Fibroblast of upper back skin (primary cell): Measurements from ENCODE around the gene TSPAN32.
"Not testable (repeated sequence)": the region's sequence is repeated elsewhere in the genome, so short reads cannot be mapped to it uniquely, and the experiment has no call there.

Experiments used
- DNase-seq: peaks from one replicate; pipeline ENCODE4 v3.0.0-alpha.2; 2013

Gene TSPAN32

DNA sequence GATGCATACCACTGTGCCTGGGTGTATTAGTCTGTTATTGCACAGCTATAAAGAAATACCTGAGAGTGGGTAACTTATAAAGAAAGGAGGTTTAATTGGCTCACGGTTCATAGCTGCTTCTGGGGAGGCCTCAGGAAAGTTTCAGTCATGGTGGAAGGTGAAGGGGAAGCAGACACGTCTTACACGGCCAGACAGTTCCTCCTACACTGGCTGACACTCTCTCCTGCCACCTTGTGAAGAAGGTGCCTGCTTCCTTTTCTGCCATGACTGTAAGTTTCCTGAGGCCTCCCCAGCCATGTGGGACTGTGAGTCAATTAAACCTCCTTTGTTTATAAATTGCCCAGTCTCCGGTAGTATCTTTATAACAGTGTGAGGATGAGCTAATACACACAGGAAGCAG is 41.7 kb downstream of the TSPAN32 start:
- DNase-seq, result no peak

DNA sequence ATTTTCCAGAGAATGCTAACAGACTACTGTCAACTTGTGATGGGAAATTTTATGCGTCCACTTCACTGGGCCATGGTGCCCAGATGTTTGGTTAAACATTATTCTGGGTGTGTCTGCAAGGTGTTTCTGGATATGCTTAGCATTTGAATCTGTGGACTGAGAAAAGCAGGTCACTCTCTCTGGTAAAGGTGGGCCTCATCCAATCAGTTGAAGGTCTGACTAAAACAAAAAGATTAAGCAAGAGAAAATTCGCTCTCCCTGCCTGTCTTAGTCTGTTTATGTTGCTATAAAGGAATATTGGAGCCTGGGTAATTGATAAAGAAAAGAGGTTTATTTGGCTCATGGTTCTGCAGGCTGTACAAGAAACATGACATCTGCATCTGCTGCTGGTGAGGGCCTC is 43.2 kb downstream of the TSPAN32 start:
- no peak for DNase-seq

DNA sequence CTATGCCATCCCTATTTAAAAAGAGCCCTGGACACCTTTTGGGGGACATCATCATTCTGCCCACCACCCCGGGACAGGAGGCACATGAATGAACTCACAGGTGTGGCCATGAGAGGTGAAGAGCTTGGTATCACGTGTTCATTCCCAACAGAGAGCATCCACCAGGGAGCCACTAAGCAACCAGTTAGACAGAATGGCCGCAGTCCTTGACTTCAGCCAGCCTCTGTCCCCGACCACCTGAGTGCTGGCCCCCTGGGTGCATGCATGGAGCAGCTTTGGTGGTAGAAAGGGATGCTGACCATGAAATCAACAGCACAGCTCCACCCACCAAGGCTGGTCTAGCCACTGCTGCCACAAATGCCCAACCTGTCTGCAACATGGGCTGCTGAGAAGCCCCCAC is 44.2 kb downstream of the TSPAN32 start:
- DNase-seq, result no peak

DNA sequence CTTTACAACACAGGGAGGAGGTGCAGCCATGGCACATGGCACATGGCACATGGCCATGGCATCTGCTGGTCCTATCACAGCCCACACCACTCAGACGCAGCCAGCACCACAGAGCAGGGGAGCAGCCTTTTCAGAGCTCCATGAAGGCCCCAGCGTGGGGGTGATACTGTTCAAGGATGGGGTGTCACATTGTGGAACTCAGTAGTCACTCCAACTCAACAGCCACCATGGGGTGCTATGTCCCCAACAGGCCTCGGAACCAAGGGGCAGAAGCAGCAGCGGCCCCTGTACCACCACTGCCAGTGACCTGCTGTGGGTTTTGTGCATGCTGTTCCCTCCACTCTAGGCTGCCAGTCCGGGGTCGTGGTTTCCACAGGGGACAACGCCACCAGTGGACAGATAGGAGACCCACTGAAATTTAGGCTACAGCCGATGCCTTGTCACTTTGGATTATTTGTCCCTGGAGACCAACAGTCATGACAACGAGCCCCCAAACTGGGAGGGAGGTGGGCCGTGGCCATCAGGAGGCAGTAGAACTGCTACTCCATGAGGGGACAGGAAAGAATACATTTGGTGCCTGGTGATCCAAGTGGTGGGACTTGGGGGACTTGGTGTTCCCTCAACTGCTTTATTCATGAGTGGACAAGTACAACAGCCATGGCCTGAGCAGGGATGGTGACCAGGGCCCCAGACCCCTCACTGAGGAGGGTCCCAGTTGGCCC is 44.9 kb downstream of the TSPAN32 start:
- no peak for DNase-seq

DNA sequence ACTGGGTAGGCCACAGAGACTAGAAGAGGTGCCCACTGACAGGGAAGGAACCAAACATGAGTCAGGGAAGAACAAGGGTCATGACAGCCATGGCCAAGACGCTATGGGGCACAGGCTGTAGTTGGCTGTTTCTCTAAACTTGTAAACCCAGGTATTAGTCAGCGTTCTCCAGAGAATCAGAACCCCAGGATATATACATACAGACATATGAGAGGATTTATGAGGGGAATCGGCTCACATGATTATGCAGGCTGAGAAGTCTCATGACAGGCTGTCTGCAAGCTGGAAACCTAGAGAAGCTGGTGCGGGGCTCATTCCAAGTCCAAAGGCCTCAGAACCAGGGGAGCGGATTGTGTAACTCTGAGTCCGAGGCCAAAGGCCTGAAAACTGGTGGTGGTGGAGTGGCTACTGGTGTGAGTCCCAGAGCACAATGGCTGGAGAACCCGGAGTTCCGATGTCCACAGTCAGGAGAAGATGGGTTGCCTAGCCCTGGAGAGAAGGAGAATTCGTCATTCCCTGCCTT is 45.6 kb downstream of the TSPAN32 start:
- no peak for DNase-seq

DNA sequence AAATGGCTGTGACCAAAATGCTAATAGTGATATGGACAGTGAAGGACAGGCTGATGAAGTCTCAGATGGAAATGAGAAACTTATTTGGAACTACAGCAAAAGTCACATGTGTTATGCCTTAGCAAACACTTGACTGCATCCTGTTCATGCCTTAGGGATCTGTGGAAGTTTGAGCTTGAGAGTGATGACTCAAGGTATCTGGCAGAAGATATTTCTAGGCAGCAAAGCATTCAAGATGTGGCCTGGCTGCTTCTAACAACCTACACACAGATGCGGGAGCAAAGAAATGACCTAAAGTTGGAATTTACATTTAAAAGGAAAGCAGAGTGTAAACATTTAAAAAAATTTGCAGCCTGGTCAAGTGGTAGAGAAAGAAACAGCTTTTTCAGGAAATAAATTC is 47.2 kb downstream of the TSPAN32 start:
- DNase-seq, result peak; percentile 19

DNA sequence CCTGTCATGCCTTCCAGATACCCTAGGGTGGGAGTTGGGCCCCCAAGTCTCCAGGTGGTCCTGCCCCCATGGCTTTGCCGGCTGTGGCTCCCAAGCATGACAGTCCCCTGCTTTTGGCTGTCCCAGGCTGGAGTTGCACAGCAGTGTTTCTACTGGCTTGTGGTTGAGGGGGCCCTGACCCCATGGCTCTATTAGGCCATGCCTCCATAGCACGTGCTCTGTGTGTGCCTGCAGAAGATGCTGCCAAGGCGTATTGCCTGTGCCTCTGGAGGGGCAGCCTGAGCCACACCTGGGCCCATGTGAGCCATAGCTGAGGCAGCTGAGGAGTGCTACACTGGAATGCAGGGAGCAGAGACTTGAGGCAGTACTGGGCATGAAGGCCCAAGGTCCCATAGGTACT is 49.9 kb downstream of the TSPAN32 start:
- DNase-seq, result no peak

DNA sequence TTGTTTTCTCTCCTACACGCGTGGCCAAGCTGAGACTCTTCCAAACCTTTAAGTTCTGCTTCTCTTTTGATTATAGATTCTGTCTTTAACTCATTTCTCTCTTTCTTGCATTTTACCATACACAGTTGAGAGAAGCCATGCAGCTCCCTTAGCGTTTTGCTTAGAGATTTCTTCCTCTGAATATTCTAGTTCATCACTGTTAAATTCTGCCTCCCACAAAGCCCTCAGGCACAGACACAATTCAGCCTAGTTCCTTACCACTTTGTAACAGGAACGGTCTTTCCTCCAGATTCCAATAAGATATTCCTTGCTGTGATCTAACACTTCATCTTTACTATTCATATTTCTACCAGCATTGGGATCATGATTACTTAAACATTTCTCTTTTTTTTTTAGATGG is 50.6 kb downstream of the TSPAN32 start:
- no peak for DNase-seq

DNA sequence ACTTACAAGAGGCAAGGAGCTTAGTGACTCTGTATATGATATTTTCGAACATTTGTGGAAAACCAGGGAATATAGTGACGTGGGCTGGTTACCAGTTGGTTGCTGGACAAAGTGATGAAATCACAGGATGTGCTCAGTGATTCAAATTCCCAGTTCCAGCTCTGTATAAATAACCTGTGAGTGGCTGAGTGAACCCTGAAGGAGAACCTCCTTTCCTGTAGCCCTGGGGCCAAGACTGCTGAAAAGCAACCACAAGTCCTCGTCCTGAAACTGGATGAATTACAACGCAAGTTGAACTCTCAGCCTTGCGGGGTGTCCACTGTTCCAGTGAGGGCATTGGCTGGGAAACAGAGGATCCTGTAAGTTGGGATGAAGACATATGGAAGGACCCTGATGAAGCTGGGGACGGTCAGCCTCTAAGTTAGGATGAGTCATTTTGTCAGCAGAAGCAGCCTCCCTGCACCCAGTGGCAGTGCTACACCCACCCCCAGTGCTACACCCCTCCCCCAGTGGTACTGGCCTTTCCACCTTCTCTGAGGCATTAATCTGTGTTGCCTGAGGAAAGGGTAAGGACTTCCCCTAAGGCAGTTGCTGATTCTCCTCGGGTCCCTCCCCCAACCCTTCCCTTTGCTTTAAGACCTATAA is 53.3 kb downstream of the TSPAN32 start:
- peak; percentile 18 for DNase-seq

DNA sequence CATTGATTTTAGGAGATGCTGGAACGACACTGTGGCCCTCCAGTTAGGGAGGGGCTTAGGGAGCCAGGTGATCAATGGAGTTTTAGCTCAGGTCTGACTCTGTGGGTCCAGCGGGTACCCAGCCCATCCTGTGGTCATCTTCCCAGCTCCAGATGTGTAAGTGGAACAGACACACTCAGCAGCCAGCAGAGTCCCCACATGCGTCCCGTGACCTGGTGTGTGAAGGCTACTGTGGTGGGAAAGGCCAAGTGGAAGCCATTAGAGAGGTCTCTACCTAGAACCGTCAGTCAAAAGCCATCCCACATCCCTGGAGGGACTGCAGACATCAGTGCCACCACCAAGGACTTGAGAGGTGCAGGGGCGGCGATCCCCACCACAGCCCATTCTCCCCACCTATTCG is 55.4 kb downstream of the TSPAN32 start:
- no peak for DNase-seq

DNA sequence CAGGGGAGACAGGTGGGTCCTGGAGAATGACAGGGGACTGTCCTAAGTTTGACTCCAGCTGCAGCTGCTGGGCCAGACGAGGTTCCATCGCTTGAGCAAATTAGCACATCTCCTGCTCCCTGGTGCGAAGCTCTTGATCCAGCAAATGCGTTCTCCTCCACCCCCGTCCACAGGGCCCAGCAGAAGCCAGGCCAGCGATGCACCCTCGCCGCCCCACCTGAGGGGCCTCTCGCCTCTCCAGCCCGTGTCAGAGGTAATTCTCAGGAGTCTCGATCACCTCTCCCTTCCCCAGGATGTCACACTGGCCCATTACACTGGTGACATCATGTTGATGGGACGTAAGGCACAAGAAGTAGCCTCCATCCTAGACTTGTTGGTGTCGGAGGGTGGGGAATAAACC is 55.8 kb downstream of the TSPAN32 start:
- DNase-seq, result not testable (repeated sequence)

DNA sequence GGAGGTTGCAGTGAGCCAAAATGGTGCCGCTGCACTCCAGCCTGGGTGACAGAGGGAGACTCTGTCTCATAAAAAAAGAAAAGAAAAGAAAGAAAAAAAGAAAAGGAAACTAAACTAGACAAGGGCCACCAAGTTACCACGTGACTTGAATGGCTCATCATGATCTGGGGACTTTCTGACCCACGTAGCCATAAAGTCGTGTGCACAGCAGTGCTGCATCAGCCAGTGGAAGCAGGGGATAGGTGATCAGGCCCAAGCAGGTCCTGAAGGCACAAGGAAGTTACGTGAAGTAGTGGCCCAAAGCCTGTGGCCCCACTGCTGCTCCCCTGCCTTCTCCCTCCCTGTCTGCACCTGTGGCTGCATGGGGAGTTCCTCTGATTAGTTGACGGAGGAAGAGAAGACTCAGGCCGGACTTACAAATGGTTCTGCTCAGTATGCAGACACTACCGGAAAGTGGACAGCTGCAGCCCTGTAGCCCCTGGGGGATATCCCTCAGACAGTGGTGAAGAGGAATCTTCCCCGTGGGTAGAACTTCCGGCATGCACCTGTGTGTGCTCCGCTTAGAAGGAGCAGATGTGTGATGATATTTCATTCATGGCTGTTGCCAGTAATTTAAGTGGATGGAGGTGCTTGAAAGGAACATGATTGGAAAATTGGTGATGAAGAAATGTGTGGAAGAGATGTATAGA is 57.1 kb downstream of the TSPAN32 start:
- DNase-seq, result no peak

DNA sequence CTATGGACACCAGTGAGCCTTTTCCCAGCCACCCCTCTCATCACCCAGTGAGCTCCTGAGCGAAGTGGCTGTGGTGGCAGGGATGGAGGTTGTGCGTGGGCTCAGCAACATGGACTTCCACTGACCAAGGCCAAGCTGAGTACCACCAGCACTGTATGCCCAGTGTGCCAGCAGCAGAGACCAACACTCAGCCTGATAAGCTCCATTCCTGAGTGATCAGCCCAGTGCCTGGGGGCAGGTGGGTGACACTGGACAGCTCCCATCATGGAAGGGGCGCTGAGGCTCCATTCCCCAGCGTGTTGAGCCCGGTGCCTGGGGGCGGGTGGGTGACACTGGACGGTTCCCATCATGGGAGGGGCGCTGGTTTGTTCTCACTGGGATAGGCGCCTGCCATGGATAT is 57.7 kb downstream of the TSPAN32 start:
- no peak for DNase-seq

DNA sequence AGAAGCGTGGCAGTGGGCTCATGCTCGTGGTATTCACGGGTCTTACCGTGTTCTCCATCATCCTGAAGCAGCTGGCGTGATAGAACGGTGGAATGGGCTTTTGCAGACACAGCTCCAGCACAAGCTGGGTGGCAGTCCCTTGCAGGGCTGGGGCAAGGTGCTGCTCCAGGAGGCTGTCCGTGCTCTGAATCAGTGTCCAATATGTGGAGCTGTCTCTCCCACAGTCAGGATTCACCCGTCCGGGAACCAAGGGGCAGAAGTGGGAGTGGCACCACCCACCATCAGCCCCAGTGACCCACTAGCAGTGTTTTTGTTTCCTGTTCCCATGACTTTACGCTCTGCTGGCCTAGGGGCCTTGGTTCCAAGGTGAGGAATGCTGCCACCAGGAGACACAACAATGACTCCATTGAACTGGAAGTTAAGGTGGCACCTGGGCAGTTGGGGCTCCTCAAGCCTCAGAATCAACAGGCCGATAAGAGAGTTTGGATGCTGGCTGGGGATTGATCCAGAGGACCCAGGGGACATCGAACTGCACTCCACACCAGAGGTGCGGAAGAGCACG is 58.3 kb downstream of the TSPAN32 start:
- DNase-seq, result no peak

DNA sequence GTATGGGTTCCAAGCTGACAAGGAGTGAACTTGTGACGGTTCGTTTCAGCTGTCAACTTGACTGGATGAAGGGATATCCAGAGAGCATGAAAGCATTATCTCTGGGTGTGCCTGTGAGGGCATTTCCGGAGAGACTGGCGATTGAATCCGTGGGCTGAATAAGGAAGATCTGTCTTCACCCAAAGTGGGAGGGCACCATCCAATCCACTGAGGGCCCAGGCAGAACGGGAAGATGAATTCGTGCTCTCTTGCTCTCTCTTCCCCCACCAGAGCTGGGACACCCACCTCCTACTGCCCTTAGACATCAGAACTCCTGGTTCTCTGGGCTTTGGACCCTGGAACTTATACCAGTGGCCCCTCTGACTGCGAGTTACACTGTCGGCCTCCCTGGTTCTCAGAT is 59.8 kb downstream of the TSPAN32 start:
- DNase-seq, result no peak

DNA sequence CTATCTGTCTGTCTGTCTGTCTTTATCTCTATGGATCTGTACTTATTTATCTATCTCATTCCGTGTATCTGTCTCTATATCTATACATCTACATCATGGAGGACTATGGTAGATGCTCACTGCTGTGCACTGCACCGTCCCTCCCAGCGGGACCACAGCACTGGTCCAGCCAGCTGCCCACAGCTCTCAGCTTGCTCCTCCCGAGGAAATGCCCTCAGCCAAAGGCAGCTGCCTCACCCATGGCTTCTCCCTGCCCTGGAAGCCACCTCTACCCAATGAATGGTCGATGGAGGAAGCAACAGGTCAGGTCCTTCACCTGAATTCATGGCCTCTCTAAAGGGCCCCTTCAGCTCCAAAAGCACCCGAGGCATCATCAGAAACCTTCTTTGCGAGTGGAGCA is 60.6 kb downstream of the TSPAN32 start:
- DNase-seq, result no peak

DNA sequence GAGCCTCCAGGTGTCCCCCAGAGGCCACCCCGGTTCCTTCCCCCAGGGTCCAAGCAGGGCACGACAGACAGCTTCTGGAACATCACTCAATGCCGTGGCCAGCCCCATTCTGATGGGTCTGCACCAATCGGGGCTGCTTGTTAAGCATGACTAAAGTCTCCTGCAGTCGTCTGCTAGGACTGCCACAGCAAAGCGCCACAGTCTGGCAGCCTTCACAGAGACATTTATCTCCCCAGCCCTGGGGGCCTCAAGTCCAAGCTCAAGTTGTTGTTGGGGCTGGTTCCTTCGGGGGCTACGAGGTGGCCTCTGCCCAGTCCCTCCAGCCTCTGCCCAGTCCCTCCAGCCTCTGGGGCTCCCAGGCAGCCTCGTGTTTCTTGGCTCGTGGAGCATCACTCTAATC is 61.3 kb downstream of the TSPAN32 start:
- no peak for DNase-seq

DNA sequence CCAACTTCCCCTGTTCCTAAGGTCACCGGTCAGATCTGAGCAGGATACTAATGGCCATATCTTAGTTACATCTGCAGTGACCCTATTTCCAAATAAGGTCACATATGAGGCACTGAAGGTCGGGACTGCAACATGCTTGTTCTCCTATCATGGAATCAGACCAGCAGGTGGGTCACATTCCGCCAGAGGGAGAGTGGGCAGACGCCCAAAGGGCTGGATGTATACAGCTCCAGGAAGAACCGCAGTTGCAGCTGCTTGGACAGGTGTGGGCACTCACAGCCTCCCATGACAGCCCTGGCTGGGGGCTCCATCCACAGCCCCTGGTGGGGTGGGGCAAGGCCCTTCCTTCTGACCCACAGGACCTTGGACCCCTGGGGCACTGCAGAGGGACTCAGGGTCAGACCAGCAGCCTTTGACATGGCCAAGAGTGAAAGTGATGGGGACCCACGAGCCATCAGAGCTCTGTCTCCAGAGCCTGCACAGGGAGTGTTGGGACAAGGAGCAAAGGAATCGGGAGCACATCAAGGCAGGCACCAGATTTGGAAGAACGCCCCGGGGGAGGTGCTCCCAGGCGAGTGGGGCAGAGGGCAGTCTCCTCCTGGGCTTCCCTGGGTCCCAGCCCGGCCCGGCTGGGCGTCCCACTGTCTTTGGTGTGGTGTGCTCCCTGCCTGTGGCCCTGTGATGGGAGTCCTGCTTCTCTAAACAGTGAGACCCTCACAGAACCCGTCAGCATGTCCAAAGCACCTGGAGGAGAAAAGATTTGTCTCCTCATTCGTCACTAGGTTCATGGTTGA is 62.0 kb downstream of the TSPAN32 start:
- no peak for DNase-seq

DNA sequence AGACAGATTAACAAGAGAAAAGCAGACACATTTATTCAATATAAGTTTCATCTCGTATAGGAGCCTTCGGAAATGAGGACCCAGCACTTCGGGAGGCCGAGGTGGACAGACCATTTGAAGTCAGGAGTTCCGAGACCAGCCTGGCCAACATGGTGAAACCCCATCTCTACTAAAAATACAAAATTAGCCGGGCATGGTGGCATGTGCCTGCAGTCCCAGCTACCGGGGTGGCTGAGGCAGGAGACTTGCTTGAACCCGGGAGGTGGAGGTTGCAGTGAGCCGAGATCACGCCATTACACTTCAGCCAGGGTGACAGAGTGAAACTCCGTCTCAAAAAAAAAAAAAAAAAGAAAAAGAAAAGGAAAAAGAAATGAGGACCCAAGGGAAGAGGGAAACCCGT is 62.6 kb downstream of the TSPAN32 start:
- not testable (repeated sequence) for DNase-seq

DNA sequence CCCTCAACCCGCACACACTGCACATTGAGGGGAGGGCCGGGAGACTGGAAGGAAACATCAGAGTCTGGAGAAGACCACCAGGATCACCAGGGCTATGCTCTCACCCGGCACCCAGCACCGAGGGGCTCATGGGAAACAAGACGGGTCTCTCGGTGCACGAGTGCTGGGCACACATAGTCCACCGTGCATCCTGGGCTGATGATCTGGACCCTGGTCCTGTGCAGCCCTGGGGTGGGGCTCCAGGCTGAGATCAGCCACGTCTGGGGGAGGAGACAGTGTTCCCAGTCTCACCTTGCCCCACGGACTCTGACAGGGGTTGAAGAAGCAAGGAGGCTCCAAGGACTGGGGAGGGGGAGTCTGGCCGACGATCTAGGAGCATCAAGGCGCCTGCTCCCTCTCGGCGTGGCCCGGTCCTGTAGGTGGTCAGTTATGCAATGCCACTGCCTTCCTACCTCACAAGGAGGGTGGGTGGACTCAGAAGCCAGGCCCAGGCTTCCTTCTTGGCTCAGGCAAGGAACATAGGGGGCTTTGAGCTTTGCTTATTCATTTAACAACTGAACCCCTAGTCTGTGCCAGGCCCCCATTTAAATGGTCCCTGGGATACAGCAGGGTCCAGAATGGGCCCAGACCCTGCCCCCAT is 63.9 kb downstream of the TSPAN32 start:
- DNase-seq, result no peak

DNA sequence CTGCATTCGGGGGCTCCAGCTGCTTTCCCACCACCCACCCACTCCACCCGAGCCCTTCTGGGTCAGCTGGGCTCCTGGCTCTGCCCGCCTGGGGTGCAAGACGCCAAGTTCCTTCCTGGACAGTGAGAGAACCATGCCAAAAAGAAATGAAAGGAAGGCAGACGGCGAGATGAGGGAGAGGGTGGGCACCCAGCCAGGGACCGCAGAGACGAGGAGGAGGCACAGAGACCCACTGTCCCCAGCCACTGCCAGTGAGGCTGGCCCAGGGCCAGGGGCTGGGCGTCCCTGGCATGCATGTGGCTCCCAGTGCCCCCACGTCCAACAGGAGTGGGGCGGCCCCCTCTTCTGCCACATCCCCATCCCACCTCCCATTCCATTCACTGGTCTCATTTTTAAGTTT is 64.5 kb downstream of the TSPAN32 start:
- no peak for DNase-seq

DNA sequence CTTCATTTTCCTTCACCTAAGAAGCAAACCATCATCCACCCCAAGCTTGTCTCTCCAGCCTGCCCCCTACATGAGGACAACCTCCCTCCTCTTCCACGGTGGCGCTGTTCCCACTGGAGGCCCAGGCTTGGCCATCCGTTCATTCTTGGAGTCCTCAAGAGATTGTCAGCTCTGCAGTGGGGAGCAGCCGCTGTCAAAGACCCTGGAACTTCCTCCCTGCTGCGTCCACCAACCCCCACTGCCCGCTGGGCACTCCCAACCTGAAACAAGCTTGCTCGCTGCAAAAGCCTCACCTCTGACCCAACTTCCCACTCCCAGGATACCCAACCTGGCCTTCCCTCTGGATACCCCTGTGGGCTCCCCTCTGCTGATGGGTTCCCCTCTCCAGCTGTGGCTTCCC is 64.9 kb downstream of the TSPAN32 start:
- DNase-seq, result no peak
